Activated T-cell treated with anti-CD3 and anti-CD28 coated beads for 1 hour (primary cell): ENCODE data around the gene PROS1.
"Not testable (repeated sequence)": the region's sequence is repeated elsewhere in the genome, so short reads cannot be mapped to it uniquely, and the experiment has no call there.

Source experiments
- DNase-seq: peaks from one replicate; pipeline ENCODE4 v3.0.0-alpha.2; 2020; ENCODE audit warnings: low read depth

The PROS1 gene

DNA sequence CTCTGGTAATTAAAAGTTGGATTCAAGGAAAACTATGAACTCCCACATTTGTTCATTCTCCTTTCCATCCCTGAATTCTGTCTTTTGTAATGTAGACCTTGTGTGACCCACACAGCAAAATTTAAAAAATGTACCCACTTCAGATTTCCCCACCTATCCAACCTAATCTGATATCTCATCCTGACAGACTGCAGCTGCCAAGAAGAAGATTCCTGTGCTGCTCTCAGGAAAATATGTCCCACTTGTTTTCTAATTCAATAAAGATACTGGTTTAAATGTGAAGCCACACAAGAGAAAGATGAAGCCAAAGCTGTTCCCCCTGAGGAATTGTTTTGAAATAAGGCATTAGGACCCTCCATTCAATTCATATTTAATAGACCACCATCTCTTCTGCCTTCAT is 100.3 kb downstream of the PROS1 start:
- not testable (repeated sequence) for DNase-seq

- no peak for DNase-seq
These were observed 106.3 kb downstream of the PROS1 start for GRCh38 chr3:93867425-93867824.

DNA sequence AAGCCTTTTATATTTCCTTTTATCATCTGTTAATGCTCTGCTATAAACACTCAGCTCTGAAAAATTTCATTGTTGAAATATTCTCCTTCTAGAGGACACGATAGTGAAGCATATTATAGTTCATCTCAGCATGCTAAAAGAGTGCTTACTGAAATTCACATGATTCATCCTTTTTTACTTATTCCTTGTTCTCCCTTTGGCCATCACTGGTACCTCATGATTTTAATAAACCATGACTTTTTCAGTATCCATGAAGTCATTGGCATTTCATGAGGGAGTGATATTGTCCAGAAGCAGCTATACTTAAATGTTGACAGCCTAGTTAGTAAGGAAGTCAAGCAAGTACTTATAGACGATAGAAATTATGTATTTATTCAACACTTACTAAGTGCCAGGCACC is 112.7 kb downstream of the PROS1 start:
- DNase-seq, result no peak

DNA sequence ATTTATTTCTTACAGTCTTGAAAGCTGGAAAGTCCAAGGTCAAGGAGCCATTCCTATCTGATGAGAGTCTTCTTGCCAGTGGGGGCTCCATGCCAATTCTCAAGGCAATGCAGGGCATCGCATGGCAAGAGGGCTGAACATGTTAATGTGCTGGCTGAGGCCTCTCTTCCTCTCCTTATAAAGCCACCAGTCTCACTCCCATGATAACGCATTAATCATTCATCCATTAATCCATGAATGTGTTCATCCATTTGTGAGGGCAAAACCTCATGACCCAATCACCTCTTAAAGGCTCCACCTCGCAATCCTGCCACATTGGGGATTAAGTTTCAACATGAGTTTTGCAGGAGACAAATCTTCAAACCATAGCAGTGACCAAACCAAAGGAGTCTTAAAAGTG is 118.3 kb downstream of the PROS1 start:
- DNase-seq, result no peak

GRCh38 chr3:93852228-93852627 is 121.5 kb downstream of the PROS1 start:
- DNase-seq, result not testable (repeated sequence)

- no peak for DNase-seq
These were observed 129.7 kb downstream of the PROS1 start for GRCh38 chr3:93843981-93844380.

DNA sequence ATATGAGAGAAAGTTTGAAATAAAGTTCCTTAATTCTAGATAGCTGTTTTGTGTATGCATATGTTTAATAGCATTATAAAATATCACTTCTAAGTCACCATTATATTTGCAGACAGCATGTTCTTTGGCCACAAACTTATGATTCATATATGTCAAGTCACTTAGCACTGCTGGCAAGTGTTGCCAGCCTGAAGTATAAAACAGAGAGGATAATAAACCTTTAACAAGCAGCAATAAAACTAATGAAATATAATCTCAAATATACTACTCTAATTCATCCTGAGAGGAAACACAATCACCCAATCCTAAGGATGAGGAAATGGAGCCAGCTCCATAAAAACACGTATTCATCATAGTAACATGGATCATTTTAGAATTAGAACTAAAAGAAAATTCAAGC is 134.5 kb downstream of the PROS1 start:
- DNase-seq, result not testable (repeated sequence)
